Hepatic stellate cell (primary cell): Measurements from ENCODE around the gene RETN.

ENCODE experiments used
- DNase-seq: peaks from one replicate; pipeline ENCODE4 v3.0.0; 2011; ENCODE audit warnings: low spot score

Gene RETN

GRCh38 chr19:7657131-7657751, 11.6 kb upstream of the RETN start:
- no peak for DNase-seq

DNA sequence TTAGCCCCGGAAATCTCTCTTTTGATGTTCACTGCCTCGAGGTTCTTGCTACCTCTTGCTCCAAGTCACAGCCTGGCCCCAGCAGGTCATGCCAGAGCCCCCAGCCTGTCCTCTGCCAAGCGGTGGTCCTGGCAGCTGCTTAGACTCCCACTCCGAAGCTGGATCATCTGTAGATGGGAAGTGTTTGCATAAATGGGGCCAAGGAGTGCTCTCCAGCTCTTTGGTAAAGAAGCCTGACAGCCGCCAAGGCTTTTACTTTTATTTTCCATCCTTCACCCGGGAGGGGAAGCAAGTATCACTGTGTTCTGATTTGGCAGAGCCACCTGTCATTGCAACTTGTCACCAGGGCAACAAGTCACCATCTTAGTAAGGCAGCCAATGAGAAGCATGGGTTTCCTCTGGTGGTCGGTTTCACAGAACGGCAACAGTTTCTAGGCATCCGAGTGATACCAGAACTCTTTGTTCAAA, 10.6 kb upstream of the RETN start:
- DNase-seq, result no peak

- DNase-seq, result no peak
Observed at GRCh38 chr19:7661744-7662538, 6.9 kb upstream of the RETN start.

GRCh38 chr19:7662657-7663056, 6.2 kb upstream of the RETN start:
- DNase-seq, result no peak

DNA sequence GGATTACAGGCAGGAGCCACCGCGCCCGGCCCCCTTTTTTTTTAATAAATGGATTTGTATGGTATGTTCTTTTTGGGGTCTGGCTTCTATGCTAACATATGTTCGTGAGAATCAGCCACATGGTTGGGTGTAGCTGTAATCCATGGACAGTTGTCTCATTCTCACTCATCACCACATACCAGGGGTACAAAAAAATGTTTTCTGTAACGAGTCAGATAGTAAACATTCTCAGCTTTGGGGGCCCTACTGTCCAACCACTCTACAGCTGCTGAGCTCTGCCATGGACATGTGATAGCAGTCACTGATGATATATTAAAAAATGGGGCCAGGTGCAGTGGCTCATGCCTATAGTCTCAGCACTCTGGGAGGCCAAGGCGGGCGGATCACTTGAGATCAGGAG, 5.1 kb upstream of the RETN start:
- no peak for DNase-seq

DNA sequence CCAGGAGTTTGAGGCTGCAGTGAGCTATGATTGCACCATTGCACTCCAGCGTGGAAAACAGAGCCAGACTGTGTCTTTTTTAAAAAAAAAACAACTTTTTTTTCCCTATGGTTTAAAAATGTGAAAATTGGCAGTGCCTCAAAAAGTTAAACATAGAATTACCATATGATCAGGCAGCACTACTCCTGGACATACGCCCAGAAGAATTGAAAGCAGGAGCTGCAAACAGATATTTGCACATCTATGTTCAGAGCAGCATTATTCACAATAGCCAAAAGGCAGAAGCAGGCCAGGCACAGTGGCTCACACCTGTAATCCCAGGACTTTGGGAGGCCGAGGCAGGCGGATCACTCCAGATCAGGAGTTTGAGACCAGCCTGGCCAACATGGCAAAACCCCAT, 3.8 kb upstream of the RETN start:
- no peak for DNase-seq

- no peak for DNase-seq
Observed at GRCh38 chr19:7669641-7670040, 792 bp downstream of the RETN start.

DNA sequence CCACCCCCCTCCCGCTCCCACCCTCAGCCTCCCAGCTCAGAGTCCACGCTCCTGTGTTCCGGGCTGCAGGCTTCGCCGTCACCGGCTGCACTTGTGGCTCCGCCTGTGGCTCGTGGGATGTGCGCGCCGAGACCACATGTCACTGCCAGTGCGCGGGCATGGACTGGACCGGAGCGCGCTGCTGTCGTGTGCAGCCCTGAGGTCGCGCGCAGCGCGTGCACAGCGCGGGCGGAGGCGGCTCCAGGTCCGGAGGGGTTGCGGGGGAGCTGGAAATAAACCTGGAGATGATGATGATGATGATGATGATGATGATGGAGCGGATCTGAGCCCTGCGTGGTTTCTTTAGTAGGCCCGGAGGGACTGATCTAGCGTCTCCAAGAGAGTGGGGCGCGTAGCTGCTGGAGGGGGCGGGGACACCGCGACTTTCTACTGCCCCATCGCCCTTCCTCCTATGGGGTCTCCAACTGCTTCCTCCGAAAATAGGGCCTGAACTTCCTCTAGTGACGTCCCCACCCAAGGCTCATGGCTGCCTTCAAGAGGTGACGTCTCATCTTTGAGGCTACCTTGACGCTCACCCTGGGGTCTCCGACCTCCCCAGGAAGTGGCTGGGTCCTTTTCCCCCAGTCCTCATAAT, 1.4 kb downstream of the RETN start:
- no peak for DNase-seq

DNA sequence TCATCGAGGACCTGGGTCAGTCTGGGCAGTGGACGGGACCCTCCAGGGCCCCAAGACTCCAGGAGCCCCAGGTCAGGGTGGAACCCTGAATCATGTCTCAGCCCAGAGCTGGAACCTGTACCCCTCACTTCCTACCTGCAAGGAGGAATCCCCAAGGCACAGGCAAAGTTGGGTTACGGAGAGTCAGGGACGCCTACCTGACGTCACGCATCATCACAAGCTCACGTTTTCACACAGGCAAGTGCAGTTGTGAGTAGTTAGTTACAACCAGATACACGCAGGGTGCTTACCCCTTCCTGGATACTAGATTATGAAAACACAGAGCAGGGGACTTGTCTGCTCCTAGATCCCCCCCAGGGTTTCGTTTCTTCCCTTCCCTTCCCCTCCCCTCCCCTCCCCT, 1.9 kb downstream of the RETN start:
- DNase-seq, result no peak

GRCh38 chr19:7672522-7672921, 3.7 kb downstream of the RETN start:
- no peak for DNase-seq

GRCh38 chr19:7674010-7675005, 5.5 kb downstream of the RETN start:
- DNase-seq, result peak; percentile 84

DNA sequence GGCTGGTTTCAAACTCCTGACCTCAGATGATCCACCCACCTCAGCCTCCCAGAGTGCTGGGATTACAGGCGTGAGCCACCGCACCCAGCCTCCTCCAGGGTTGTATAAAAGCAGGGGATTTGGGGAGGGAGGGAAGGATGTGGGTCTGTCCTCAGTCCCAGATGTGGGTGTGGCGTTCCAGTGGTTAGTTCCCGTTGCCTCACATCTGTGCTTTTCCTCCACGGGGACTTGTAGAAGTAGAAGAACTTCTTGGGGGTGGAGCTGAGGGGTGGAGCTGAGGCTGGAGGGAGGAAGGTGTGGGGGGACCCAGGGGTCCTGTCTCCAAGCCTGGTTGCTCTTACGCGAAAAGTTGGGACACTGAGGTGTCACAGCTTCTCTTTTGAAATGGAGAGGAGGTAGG, 7.5 kb downstream of the RETN start:
- DNase-seq, result no peak

- DNase-seq, result no peak
Observed at GRCh38 chr19:7676854-7677253, 8.0 kb downstream of the RETN start, which contains the start of gene MCEMP1. Gene MCEMP1 (plus strand): TSS chr19:7677090. CDS start chr19:7677121, 31 bp downstream.

GRCh38 chr19:7677669-7678311, 8.9 kb downstream of the RETN start:
- no peak for DNase-seq

DNA sequence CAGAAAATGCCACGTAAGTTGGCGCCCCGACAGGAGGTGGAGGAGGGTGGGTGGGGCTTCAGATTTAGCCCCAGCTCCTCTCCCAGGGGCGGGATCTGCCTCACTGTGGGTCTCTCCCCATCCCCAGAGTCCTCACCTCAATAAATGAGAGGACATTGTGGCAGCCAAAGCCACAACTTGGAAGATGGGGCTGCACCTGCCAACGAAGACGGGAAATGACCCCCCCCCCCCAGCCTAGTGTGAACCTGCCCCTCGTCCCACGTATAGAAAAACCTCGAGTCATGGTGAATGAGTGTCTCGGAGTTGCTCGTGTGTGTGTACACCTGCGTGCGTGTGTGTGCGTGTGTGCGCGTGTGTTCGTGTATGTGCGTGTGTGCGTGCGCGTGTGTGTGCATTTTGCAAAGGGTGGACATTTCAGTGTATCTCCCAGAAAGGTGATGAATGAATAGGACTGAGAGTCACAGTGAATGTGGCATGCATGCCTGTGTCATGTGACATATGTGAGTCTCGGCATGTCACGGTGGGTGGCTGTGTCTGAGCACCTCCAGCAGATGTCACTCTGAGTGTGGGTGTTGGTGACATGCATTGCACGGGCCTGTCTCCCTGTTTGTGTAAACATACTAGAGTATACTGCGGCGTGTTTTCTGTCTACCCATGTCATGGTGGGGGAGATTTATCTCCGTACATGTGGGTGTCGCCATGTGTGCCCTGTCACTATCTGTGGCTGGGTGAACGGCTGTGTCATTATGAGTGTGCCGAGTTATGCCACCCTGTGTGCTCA, 10.3 kb downstream of the RETN start:
- DNase-seq, result no peak

- DNase-seq, result no peak
Observed at GRCh38 chr19:7679771-7680605, 11.1 kb downstream of the RETN start.

DNA sequence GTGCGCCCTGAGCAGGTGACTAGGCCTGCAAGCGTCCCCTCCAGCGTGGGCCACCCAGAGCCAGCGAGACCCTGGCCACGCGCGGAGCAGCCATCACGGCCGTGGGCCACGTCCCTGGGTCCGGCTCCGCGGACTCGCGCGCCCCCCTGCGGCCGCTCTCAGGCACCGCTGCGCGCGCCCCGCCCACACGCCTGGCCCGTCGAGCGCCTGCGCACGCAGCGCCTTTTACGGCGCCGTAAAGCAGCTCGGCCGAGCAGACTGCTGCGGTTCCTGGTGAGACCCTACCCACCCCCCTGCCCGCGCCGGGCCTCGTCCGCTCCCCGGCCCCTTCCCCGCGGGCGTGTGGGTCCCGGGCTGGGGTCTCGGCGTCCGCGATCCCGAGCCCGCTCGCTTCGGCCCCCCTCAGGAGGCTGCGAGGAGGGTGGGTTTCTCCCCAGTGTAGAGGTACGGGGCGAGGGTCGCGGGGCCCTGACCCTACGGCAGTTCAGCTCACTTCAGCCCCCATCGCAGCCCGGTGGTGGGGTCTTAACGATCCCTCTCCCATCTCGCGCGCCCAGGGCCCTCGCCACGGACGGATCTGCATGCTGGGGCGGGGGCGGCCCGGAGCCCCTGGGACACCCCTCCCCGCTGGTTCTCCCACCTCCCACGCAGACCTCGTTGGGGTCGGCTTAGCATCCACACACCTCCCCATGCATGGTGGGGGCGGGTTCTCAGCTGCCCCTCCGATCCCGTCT, 11.9 kb downstream of the RETN start, which contains the start of gene TRAPPC5:
TRAPPC5 (plus strand) TSS at position 228 of the 734 bp plus-strand sequence. CDS start 1,421 bp downstream, outside the sequence.
- DNase-seq, result peak; percentile 94

GRCh38 chr19:7681340-7682174, 12.7 kb downstream of the RETN start:
- peak; percentile 83 for DNase-seq
